ENCODE results near the gene TXNRD2.

- TF ChIP-seq, protein P1, sequence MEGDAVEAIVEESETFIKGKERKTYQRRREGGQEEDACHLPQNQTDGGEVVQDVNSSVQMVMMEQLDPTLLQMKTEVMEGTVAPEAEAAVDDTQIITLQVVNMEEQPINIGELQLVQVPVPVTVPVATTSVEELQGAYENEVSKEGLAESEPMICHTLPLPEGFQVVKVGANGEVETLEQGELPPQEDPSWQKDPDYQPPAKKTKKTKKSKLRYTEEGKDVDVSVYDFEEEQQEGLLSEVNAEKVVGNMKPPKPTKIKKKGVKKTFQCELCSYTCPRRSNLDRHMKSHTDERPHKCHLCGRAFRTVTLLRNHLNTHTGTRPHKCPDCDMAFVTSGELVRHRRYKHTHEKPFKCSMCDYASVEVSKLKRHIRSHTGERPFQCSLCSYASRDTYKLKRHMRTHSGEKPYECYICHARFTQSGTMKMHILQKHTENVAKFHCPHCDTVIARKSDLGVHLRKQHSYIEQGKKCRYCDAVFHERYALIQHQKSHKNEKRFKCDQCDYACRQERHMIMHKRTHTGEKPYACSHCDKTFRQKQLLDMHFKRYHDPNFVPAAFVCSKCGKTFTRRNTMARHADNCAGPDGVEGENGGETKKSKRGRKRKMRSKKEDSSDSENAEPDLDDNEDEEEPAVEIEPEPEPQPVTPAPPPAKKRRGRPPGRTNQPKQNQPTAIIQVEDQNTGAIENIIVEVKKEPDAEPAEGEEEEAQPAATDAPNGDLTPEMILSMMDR (conservative IDR thresholded peaks at IDR 0.05; ENCODE audit: low read depth, low read length), result peak; percentile 59
- TF ChIP-seq EZH2 (IDR thresholded peaks at IDR 0.05; ENCODE audit: low read length, unreplicated experiment), result no peak
Observed at GRCh38 chr22:19962246-19962908, 20.8 kb upstream of the TXNRD2 start.

Measured in PC-3 (cell line).